SK-N-DZ (cell line): ENCODE measurements around the gene DACH1.

ENCODE experiments used
- DNase-seq: peaks from one replicate; pipeline ENCODE4 v3.0.0-alpha.2; 2015; ENCODE audit warnings: low spot score

The DACH1 gene

DNA sequence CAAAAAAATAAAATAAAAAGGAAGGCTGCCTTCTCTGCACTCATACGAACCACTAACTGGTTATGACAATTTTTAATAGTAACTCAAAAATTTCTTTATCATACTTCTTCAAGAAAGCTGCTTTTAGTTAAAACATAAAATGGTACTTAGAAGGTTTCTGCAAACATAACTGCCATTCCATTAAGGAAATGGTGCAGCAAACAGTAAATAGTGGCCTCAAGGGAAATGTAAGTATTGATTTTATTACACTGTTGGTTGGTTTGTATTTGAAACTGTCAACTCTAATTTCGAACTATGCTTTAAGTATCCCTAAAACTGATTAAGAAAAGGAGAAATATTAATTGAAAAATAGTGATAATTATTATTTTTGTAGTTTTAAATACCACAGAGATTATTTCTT is 278.0 kb downstream of the DACH1 start:
- no peak for DNase-seq

DNA sequence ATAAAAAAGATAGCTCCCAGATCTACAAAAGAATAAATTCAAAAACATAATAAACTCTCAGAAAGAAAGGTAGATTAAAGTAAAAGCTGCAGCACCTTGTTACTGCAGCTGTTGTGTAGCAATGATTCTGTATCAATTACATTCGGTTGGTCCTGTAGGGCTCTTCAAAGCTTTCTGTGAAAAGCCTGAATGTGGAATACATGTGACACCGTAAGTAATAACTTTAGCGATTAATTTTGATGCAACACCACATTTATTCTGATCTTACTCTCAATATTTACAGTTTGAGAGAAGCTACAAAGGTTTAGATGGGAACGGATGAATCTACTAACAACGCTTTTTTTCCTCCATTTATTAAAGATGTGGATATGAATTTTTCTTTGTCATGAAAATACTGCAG is 279.2 kb downstream of the DACH1 start:
- no peak for DNase-seq

DNA sequence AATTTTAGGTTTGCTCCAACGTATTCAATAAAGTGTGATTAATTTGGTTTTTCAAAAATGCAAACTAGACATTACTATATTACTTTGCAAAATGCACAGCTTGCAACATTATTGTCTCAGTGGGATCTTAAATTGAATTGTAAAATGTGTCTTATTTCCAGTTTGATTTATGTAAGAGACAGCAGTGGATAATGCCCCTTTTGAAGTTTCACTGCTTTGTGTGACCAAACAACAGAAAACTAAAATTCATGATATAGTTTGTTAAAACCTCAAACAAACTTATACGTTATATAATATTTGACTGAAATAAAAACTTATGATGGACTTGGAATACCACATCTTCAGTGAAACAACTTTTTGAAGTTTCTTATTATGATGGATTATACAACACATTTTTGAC is 279.8 kb downstream of the DACH1 start:
- DNase-seq: no peak

DNA sequence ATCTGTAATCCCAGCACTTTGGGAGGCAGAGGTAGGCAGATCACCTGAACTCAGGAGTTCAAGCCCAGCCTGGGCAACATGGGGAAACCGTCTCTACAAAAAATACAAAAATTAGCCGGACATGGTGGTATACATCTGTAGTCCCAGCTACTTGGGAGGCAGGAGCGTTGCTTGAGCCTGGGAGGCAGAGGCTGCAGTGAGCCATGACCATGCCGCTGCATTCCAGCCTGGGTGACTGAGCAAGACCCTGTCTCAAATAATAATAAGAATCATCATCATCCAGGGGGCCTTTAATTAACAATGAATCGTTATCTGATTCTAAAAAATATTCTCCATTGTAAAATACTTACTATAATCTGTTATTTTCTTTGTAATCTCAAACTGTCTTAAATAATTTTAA is 283.4 kb downstream of the DACH1 start:
- no peak for DNase-seq

DNA sequence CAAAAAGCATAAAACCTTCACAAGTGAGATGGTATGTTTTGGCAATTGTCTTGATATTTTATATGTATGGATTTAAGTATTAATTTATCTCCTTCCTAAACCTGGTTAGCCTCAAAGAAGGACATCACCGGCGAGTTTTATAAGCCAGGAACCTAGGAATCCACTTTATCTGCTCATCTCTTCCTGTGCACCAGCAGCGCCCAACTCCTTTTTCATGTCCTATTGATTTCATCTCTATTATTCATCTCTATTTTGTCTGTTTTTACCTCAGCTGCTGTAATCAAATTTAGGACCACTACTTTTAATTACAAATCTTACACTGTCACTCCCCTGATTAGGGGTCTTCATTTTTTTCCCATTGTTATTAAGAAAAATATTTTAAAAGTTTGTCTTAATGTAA is 286.4 kb downstream of the DACH1 start:
- DNase-seq: peak; percentile 61

DNA sequence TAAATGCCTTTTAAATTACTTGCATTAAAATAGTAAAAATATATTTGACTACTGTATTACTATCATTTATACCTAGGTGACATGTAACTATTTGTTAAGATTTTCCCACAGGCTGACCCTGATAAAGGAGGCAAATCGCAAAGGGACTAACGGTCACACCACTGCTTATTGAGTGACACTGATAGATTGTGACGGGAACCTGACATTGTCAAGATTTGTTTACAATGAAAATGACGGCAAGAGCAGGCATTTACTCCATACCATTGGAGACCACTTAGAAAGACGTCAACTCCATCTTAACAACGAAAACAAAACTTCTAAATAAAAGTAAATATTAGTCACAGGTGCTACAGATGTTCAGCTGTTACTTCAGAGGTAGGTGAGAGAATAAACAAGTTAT is 289.0 kb downstream of the DACH1 start:
- peak; percentile 24 for DNase-seq

DNA sequence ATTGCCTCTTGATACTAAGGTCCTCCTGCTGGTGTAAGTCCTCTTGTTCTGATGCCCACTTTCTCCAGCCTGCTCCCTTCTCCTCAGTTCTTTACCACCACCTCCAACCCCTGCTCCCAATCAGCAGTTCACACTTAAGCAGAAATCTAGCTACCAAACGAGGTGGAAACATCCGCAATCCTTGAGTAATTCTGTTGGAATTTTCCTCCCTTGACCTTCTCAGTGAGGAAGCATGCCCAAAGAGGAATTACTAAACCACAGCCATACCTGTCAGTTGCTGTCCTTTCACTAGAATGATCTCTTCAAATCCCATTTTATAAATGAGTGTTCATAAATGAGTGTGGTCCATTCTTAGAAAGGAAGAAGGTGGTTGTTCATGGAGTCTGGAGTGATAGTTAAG is 289.9 kb downstream of the DACH1 start:
- no peak for DNase-seq

DNA sequence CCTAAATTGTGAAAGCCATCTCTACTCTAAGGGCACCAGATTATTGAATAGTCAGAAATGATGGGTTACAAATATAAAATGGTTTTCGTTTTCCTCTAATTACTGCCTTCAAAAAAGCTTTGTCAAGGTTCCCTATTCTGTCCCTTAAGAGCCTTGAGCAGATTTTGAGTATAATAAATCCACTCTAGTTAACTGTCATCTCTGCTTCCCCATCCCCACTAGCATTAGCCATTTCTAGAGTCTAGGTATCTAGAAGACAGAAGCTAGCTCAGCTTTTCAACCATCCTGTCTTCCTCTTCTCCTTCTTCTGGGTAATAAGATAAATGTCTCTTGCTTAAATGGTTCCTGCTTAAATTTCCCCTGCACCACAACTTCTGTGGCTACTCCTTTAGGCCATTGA is 290.4 kb downstream of the DACH1 start:
- no peak for DNase-seq

DNA sequence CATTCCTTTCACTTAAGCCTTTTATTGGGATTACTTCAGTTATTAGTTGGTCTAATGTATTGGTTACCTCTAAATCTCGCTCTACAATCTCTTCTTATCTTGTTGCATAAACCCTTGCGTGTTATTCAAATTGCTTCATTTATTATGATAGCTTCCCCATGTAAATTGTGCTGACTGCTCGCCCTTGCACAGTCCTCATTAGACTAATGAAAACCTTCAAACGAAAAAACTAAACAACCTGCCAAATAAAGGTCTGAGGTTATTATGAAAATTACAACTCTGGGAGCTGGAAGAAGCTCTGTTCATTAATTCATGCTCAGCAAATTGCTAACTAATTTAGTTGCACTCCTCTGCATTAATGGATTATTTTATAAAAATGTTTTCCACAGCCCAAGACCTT is 320.1 kb downstream of the DACH1 start:
- DNase-seq: no peak

DNA sequence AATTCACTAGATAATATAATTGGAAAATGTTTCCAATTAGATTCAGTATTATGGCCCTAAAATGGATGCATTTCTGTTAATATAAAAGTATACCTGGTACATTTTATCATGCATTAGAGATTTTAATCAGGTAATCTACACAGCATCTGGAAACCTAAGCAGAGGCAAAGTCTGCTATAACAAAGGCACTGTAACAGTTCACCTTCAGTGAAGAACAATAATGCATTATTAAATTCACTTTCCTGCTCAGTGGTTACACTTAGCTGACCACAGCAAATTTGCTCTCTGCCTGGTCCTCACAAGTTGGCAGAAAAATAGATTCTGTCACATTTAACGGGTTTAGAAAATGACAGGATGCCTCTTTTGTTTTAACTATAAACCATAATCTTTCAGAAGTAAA is 326.9 kb downstream of the DACH1 start:
- peak; percentile 4 for DNase-seq

DNA sequence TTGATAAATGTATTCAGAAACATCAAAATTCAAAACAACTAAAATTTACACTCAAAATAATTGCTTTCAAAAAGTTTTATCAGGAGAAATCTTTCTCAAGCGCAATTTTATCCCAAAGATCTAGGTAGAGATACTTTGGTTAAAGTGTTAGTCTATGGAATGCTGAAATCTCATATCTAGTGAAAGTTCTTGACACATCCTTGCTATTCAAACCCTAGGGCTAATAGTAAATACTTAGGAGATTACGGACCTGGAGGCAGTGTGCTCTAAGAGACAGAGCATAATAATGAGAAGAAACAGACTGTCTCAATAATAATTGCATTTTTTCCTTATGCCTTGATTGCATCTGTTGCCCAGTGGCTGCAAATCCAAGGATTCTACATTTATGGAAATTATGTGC is 330.8 kb downstream of the DACH1 start:
- DNase-seq: no peak

DNA sequence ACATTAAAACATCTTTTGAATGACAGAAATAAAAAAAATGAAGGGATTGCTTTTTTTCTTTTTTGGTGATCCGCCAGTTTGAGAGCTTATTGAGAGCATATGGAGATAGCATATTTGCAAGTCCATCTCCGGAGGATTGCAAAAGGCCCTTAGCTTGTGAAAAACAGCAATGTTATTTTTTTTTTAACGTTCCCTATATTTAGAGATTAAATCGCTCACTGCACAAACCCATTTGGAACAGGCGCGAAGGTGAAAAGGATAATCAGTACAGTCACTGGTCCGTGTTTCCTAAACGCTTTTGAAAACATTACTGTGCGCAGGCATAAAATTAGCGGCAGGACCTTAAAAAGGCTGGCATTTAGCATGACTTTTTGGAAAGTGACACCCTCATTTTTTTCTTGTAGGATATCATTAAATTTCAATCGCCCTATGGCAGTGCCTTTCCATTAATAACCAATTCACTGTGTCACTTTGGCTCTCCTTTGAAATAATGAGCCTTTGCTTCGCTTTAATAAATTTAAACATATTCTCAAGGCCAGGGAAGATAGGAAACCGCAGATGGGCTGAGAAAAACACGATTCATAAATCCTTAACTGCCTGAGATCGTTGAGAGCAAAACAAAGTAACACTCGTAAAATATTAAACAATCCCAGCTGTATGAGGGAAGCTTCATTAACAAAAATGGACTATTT is 342.2 kb downstream of the DACH1 start:
- DNase-seq: no peak

DNA sequence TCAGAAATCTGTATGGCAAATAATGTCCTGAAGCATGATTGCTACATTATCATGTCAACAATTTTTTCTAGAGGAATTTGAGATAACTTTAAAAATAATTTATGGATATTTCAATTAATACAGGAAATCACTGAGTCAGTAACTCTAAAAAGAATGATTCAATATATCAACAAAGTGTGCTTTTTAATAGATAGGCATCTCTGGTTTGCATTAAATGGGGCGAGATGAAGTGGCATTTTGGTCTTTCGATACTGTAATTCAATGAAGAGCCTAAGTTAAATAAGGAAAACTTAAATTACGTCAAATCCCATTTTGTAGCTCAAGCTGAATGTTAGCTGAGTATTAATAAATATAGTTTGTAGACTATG is 342.8 kb downstream of the DACH1 start:
- DNase-seq: no peak

DNA sequence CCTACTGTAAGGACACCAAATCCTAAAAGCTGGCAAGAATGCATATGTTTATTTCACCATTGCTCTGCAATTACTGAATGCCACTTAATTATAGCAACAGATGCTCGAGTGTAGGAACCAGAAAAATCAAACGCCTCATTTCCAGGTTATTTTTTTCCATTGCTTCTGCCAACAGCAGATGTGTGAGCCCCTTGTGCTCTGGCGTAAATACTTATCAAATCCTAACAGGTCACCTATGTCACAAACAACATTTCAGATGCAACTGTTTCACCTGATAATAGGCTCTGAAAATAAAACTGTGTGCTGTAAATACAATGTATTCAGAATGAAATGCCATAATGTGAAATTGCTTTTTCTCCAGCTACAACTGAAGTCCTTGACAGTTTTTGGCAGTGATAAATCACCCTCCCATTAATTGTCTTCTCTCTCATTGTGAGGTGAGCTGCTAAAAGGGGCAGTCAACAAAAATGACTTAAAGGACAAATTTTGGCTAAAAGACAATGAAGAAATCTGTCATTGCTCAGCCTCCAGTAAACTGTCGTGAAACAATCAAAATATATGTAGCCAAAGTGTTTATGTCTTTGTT is 344.0 kb downstream of the DACH1 start:
- DNase-seq: no peak

DNA sequence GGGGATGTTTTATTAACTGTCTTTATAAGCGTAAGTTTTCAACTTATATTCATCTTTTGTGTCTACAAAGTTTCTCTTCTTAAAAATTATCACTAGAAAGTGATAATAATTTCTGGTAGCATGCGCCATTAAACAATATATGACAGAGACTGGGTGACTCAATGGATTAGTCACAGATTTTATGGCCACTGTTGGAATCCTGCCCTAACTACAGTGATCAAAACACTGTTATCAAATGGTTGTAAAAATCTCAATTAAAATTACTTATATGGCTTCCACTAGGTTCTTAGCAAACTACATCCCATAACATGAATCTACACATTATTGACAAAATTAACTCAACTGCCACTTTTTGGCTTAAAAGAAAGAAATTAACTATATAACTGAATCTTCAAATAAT is 350.0 kb downstream of the DACH1 start:
- no peak for DNase-seq

DNA sequence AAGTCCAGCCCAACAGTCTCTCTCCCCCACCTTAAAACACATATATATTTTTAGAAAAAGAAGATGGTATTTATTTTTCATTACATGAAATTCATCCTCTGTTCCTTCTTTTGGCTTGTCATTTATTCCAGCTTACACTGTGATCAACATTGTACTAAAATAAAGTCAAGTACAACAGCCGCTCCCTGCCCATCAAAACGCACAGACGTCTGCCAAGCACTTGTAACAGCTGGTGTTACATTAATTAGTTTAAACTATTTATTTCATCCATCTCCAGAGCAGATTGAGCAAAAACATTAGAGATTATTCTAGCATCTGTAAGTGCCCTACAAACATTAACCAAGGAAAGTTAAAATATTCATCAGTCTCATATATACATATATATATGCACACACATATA is 350.5 kb downstream of the DACH1 start:
- no peak for DNase-seq

DNA sequence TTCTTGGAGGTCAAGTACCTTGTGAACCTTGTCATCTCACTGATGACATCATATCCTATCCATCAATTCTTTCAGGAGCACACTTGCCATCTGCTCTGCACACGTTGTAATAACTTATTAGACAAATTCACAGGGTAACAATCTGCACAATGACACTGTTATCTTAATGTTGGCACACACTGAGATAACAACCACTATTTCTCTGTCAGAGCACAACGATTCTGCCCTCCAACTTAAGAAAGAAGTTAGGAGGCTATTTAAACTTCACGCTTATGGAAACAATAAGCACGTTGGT is 351.3 kb downstream of the DACH1 start:
- DNase-seq: no peak

DNA sequence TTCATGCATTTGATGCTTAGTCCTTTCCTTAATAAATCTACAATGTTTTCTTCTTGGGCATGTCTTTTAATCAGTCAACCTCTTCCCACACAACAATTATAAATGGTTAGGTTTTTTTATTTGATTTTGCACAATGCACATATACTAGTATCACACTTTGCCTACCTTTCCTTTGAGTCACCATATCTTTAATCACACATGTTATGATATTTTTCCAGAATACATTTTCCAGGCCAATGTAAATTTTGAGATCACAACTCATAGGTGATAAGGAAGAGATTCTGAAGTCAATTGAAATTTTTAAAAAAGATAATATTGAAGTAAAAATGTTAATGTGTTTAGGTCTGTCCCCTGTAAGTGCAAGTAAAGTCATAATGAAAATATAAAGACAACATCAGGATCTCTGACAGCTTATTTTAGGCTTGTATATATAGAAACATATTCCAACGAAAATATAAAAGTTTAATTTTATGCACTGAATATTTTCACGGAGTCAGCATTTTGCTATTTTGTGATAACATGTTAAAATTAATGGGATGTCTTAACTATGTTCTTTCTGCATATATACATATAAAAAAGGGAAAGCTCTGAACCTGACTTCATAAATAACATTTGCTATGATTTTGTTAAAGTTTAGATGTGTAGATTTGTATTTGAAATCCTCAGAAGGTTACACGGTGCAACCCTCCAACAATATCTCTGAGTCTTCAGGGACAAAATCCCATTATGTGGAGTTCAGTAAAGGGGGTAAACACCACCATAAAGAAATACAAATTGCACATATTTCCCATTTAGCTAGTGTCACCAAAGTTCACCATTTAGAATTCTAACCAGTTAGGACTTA is 351.9 kb downstream of the DACH1 start:
- no peak for DNase-seq

DNA sequence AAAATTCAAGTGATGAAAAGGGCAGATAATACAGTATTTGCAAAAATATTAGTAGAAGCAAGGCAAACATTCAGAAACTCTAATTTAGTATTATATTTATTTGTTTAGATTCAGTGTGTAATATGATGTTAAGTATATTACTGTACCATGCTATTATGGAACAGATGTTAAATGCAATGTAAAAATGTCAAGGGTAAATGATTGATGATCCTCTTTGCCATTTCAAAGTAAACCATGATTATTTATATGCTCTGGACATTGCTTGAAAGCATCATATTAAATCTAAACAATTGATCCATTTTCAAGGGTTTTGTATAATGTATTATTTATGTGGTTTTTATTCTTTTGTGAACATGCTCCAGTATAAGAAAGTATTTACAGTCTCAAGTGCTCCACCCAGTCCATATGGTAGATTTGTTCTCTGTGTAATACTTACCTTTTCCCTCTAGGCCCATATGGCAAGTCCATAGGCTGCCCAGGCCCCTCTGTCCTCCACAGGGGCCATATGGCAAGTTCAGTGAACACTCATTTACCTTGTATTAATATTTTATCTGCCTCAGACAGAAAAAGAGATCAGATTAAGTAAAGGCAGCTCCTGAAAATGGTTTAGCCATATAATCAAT is 353.5 kb downstream of the DACH1 start:
- peak; percentile 10 for DNase-seq

DNA sequence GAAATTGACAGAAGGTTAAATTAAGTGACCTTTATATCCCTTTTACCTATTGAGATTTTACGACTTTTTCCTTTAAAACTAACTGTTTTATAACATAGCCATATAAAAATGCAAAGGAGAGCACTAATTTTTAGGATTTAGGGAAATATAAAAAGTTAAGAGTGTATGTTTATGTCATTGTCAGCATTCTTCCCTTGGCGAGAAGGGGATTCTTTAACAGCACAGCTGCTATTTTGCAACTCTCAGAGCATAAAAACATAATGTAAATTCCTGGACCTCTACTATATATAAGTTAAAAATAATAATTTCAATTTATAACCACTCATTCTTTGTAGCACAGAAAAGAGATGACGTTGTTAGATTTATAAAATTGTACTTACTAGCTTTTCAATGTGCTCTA is 363.2 kb downstream of the DACH1 start:
- DNase-seq: no peak

DNA sequence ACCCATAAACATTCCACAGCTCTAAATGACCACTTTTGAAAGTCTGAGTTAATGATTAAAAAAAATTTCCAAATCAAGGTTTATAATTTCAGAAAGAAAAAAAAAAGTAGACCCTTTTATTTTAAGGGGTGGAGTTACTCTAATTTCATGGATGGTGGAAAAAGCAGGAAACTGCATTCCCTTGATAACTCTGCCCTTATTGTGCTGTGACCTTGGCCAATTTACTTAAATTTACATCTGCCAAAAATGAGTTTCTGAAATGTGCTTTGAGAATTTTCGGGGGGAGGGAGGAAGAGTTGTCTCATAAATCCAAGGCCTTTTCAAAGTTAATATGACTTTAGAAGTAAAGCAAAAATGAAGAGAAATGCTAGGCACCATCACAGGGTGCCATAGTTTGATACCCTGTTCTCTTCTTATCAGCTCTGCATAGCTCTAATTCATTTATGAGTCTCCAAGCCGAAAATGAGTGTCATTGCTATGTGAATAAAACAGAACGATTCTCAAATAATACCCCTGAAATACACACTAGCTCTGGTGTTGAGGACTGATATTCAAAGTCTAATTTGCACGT is 367.0 kb downstream of the DACH1 start:
- DNase-seq: no peak

DNA sequence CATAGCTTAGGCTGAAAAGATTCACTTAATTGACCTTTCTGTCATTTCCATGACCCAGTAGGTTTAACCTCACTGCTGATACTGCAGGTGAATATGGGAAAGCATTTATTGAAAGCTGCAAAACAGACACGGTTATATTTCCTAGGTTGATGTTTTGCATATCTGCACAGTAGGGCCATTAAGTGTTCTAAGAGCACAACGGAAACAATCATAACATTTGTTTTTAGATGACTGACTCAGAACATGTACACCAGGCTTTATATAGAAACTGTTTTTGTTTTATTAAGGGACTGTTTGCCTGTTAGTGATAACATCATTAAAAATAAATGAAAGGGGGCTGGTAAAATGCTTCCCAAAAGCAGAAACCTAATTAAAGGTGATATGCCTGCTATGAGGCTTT is 367.8 kb downstream of the DACH1 start:
- DNase-seq: no peak
